ENCODE results near the gene BRCC3. TPM values are rescaled to one million over a fixed set of nuclear protein-coding genes. Genes with fewer than 3 reads are reported as not detected.

Gene BRCC3
- total RNA-seq, 1 experiment from 2014 or later, result 21.3 TPM

DNA sequence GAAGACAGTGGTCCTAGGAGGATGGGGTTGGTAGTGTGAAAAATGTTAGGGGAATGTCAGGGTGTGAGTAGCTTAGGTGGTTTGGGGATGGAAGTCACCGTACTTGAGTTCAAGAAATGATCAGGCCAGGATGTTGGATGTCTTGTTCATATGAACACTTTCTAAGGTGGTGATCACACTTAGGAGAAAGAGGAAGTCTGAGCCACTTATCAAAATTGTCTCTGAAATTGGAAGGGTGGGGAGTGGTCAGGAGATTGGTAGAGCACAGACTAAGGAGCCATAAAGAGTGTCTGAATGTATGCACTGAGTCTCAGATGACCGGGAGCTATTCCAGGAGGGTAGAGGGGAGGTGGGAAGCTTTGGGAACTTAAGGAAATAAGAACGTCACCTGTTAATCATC is 17.7 kb upstream of the BRCC3 start (continued):
- TF ChIP-seq, protein P1, sequence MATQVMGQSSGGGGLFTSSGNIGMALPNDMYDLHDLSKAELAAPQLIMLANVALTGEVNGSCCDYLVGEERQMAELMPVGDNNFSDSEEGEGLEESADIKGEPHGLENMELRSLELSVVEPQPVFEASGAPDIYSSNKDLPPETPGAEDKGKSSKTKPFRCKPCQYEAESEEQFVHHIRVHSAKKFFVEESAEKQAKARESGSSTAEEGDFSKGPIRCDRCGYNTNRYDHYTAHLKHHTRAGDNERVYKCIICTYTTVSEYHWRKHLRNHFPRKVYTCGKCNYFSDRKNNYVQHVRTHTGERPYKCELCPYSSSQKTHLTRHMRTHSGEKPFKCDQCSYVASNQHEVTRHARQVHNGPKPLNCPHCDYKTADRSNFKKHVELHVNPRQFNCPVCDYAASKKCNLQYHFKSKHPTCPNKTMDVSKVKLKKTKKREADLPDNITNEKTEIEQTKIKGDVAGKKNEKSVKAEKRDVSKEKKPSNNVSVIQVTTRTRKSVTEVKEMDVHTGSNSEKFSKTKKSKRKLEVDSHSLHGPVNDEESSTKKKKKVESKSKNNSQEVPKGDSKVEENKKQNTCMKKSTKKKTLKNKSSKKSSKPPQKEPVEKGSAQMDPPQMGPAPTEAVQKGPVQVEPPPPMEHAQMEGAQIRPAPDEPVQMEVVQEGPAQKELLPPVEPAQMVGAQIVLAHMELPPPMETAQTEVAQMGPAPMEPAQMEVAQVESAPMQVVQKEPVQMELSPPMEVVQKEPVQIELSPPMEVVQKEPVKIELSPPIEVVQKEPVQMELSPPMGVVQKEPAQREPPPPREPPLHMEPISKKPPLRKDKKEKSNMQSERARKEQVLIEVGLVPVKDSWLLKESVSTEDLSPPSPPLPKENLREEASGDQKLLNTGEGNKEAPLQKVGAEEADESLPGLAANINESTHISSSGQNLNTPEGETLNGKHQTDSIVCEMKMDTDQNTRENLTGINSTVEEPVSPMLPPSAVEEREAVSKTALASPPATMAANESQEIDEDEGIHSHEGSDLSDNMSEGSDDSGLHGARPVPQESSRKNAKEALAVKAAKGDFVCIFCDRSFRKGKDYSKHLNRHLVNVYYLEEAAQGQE (IDR thresholded peaks at IDR 0.05; ENCODE audit: low read depth), result no peak
- TF ChIP-seq FOSL1 (IDR thresholded peaks at IDR 0.05; ENCODE audit: low read depth), result no peak

DNA sequence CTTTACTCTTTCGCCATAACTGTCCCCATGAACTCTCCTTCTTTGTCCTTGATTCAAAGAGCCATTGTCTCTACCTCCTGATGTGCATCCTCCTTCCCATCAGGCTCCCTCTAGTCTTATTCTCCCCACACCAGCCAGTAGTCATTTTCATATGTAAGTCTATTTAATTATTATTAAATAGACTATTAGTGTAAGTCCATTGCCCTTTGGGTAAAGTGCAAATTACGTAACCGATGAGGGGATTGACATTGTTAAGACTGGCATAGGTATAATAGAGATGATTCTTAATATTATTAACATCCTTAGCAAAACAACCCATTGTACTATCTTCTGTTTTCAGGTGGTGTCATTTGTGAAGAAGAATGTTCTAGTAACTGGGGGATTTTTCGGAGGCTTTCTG is 17.1 kb upstream of the BRCC3 start:
- RAD21 ChIA-PET (ENCODE audit: low non-redundant PET in 1 of 2, low total read pairs in 2 of 2, uncharacterized antibody in 2 of 2, unreplicated experiment in 2 of 2), result no interaction called here
- CTCF ChIA-PET, result no interaction called here

More for the DNA sequence above, 17.1 kb upstream of the BRCC3 start:
- Histone ChIP-seq H3K4me1 (ENCODE audit: control insufficient read depth in 1 of 2, insufficient read depth in 2 of 2, low read length in 2 of 2) (peaks cover 2 to 9% of the 10 kb centered on the region in 2 experiments; a peak in 1 of 4 replicates), H3K79me2 (ENCODE audit: insufficient read depth, low read length) (no peaks in the 10 kb centered on the region), H3K27me3 (ENCODE audit: insufficient read depth, low read length) (no peaks in the 10 kb centered on the region), H4K20me1 (ENCODE audit: insufficient read depth) (no peaks in the 10 kb centered on the region), H3K9me3 (ENCODE audit: control insufficient read depth in 1 of 2, insufficient read depth in 1 of 2, low read depth in 1 of 2, low read length in 2 of 2) (no peaks in the 10 kb centered on the region), H2AFZ (ENCODE audit: low read depth, low read length, poor library complexity, severe bottlenecking) (no peak overlapping the region), H3K36me3 (ENCODE audit: control insufficient read depth in 1 of 2, insufficient read depth in 2 of 2, low read length in 2 of 2) (no peaks in the 10 kb centered on the region), H3K9me2 (ENCODE audit: insufficient read depth) (no peaks in the 10 kb centered on the region), H3K27ac (ENCODE audit: low read depth, low read length) (no peak overlapping the region), H3K4me3 (replicated peaks in 1 of 2; ENCODE audit: low read depth in 1 of 2, low read length in 2 of 2) (no peak overlapping the region), H3K4me2 (ENCODE audit: low read length) (no peak overlapping the region), H3K9ac (ENCODE audit: low read length) (no peak overlapping the region)
- no peak for DNase-seq (ENCODE audit: low read depth, low spot score)
- ATAC-seq, result no peak
- intact Hi-C loops (cut with micrococcal nuclease), result no loop called here
- no peak for TF ChIP-seq RAD21 (IDR thresholded peaks at IDR 0.05; ENCODE audit: low read depth)
- TF ChIP-seq, protein P2, sequence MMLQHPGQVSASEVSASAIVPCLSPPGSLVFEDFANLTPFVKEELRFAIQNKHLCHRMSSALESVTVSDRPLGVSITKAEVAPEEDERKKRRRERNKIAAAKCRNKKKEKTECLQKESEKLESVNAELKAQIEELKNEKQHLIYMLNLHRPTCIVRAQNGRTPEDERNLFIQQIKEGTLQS (IDR thresholded peaks at IDR 0.05), result no peak
- TF ChIP-seq, protein P1 (IDR thresholded peaks at IDR 0.05; ENCODE audit: low read depth), result no peak
- no peak for TF ChIP-seq FOSL1 (IDR thresholded peaks at IDR 0.05; ENCODE audit: low read depth)
- no peak for TF ChIP-seq POLR2A (IDR thresholded peaks at IDR 0.05; ENCODE audit: borderline replicate concordance, extremely low read depth, insufficient read depth, insufficient read length)
- POLR2A ChIA-PET, result no interaction called here
- BruUV-seq (replicated peaks), result no TSS peak
